DND-41 (cell line): ENCODE data around the gene PRAMEF14.
"Not testable (repeated sequence)": the region's sequence is repeated elsewhere in the genome, so short reads cannot be mapped to it uniquely, and the experiment has no call there.

Experiments used
- ATAC-seq: fragments of 200-7000 bp; cut with Tn5 transposase; 3 replicates; pipeline ENCODE4 v1.9.1; 2021; ENCODE audit warnings: low read depth; ENCODE audit not compliant: insufficient read depth
- DNase-seq: peaks from one replicate; pipeline ENCODE4 v3.0.0-alpha.2; 2020
- H2AFZ ChIP-seq: 2 replicates; pipeline ENCODE4 v1.6.0; 2012; ENCODE audit warnings: low read depth, low read length
- H3K27ac ChIP-seq: 2 replicates; pipeline ENCODE4 v1.5.1; 2012; ENCODE audit warnings: low read length, inconsistent platforms
- H3K27me3 ChIP-seq: fragments of 200-600 bp; sonication (generic); 2 replicates; pipeline ENCODE4 v1.6.0; 2012; ENCODE audit warnings: low read length, mild to moderate bottlenecking, inconsistent platforms; ENCODE audit not compliant: insufficient read depth, poor library complexity
- H3K36me3 ChIP-seq: 2 replicates; pipeline ENCODE4 v1.5.1; 2012; ENCODE audit warnings: low read length, inconsistent platforms; ENCODE audit not compliant: insufficient read depth
- H3K4me1 ChIP-seq: 2 replicates; pipeline ENCODE4 v1.5.1; 2012; ENCODE audit warnings: mild to moderate bottlenecking, low read length; ENCODE audit not compliant: insufficient read depth
- H3K4me2 ChIP-seq: 2 replicates; pipeline ENCODE4 v1.6.0; 2012; ENCODE audit warnings: mild to moderate bottlenecking, moderate library complexity, low read length, inconsistent platforms; ENCODE audit not compliant: insufficient read depth
- H3K4me3 ChIP-seq, 2 experiments: fragments of 200-600 bp in 1 of 2; shearing (Covaris generic) in 1 of 2; 2 replicates each; pipeline ENCODE4 v1.5.1; 2012 to 2016; ENCODE audit warnings: inconsistent platforms in 2 of 2, low read length in 2 of 2, mild to moderate bottlenecking in 2 of 2, low read depth in 1 of 2, moderate library complexity in 1 of 2
- H3K79me2 ChIP-seq: 2 replicates; pipeline ENCODE4 v1.6.0; 2012; ENCODE audit warnings: low read length, inconsistent platforms; ENCODE audit not compliant: insufficient read depth
- H3K9ac ChIP-seq: 2 replicates; pipeline ENCODE4 v1.6.0; 2012; ENCODE audit warnings: low read depth, mild to moderate bottlenecking, inconsistent platforms, low read length, moderate library complexity
- H3K9me3 ChIP-seq: 2 replicates; pipeline ENCODE4 v1.5.1; 2012; ENCODE audit warnings: low read length, moderate library complexity, mild to moderate bottlenecking, inconsistent platforms; ENCODE audit not compliant: insufficient read depth, severe bottlenecking
- H4K20me1 ChIP-seq: 2 replicates; pipeline ENCODE4 v1.6.0; 2012; ENCODE audit warnings: low read length; ENCODE audit not compliant: insufficient read depth

The PRAMEF14 gene

DNA sequence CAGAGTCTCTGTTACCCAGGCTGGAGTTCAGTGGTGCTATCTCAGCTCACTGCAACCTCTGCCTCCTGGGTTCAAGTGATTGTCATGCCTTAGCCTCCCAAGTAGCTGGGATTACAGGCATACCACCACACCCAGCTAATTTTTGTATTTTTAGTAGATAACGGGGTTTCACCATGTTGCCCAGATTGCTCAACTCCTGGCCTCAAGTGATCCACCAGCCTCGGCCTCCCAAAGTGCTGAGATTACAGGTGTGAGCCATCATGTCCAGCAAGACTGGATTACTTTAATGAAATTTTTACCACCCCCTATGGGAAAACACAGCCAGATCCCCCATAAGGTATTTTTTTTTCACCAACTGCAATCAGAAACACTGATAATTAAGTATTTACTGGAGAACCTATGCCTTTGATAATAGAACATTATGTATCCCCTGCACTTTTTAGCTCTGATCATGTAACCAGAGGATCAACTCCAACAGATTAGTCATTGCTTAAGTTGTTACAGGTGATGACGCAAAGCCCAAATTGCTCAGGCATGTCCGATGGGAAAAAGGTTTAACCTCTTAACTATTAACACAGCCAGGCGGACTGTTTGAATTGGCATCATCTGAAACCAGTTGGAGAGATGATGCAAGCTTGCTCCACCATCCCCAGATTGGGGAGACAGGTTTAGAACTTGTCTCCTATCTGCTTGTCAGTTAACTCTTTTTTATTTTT lies 49.6 kb downstream of the PRAMEF14 start:
- DNase-seq, H2AFZ ChIP-seq, ATAC-seq, H3K27me3 ChIP-seq, H3K4me2 ChIP-seq, H3K4me1 ChIP-seq, H3K9ac ChIP-seq, H3K79me2 ChIP-seq, H3K27ac ChIP-seq, H4K20me1 ChIP-seq, H3K9me3 ChIP-seq, H3K4me3 ChIP-seq, H3K36me3 ChIP-seq: not testable (repeated sequence)
